Cardiac muscle cell (in vitro differentiated cells and primary cell): ENCODE data around the gene CENATAC. TPM values are rescaled to one million over a fixed set of nuclear protein-coding genes. Genes with fewer than 3 reads are reported as not detected.
"Not testable (repeated sequence)": the region's sequence is repeated elsewhere in the genome, so short reads cannot be mapped to it uniquely, and the experiment has no call there.

ENCODE experiments used
- DNase-seq, 2 donors: peaks; one replicate each; pipeline versions ENCODE4 v3.0.0 to v3.0.0-alpha.2; 2010 to 2017; ENCODE audit warnings: low read depth in 1 of 2, low spot score in 1 of 2
- H3K27ac ChIP-seq: fragments of 200-600 bp; sonication (generic); 2 replicates; pipeline ENCODE4 v1.5.1; 2016
- H3K27me3 ChIP-seq: fragments of 200-600 bp; sonication (generic); 2 replicates; pipeline ENCODE4 v1.6.0; 2016; ENCODE audit warnings: control low read depth
- H3K36me3 ChIP-seq: fragments of 200-600 bp; sonication (generic); 2 replicates; pipeline ENCODE4 v1.5.1; 2016; ENCODE audit warnings: control low read depth
- H3K4me1 ChIP-seq: fragments of 200-600 bp; sonication (generic); 2 replicates; pipeline ENCODE4 v1.8.1; 2017; ENCODE audit warnings: low read depth, mild to moderate bottlenecking, mixed run types
- H3K4me3 ChIP-seq: fragments of 200-600 bp; sonication (generic); 2 replicates; pipeline ENCODE4 v1.5.1; 2016; ENCODE audit warnings: mild to moderate bottlenecking
- H3K9me3 ChIP-seq: fragments of 200-600 bp; sonication (generic); 2 replicates; pipeline ENCODE4 v1.5.1; 2017; ENCODE audit warnings: low read depth, mild to moderate bottlenecking, control low read depth
- polyA plus RNA-seq: library from polyadenylated mRNA; unstranded; fragments of >200 nt; fragmentation: Nextera tagmentation; extraction: Ambion mirVana; gene quantifications from 2 replicates; pipeline ENCODE4 v1.2.1, GENCODE V29; 2016
- total RNA-seq: library from RNA; depleted of rRNA; stranded (reverse); fragments of >200 nt; gene quantifications from 2 replicates; pipeline ENCODE4 v1.2.3, GENCODE V29; 2016
- TF ChIP-seq, protein P1 (sequence below): IDR thresholded peaks from 2 replicates; pipeline ENCODE4 v1.5.1; 2012; ENCODE audit warnings: low read depth, mild to moderate bottlenecking, low read length

Gene CENATAC
- total and polyA plus RNA-seq, 2 experiments from 2014 or later, result 27.0 to 78.2 TPM

DNA sequence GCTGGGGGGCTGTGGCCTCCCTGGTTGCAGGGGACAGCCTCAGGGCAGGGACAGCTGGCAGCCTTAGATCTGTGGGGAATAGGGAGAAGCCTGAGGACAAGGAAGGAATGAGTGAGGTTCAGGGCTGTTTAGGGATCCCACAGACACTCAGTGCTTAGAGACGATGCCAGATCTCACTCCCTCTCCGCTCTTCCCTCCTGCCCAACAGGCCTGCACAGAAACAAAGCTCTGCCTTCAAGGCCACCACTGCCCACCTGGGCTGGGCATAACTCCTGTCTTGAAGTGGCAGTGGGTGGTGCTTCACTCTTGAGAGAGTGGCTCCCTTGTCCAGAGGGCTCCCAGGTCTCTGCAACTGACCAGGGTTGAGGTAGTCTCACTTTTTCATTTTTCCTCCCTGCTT is 13.1 kb upstream of the CENATAC start:
- no peaks in the 10 kb centered on the region for H3K9me3 ChIP-seq
- TF ChIP-seq, protein P1, sequence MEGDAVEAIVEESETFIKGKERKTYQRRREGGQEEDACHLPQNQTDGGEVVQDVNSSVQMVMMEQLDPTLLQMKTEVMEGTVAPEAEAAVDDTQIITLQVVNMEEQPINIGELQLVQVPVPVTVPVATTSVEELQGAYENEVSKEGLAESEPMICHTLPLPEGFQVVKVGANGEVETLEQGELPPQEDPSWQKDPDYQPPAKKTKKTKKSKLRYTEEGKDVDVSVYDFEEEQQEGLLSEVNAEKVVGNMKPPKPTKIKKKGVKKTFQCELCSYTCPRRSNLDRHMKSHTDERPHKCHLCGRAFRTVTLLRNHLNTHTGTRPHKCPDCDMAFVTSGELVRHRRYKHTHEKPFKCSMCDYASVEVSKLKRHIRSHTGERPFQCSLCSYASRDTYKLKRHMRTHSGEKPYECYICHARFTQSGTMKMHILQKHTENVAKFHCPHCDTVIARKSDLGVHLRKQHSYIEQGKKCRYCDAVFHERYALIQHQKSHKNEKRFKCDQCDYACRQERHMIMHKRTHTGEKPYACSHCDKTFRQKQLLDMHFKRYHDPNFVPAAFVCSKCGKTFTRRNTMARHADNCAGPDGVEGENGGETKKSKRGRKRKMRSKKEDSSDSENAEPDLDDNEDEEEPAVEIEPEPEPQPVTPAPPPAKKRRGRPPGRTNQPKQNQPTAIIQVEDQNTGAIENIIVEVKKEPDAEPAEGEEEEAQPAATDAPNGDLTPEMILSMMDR, result no peak
- no peaks in the 10 kb centered on the region for H3K36me3 ChIP-seq
- no peaks in the 10 kb centered on the region for H3K27me3 ChIP-seq
- H3K27ac ChIP-seq, result no peak overlapping the region
- H3K4me3 ChIP-seq, result no peak overlapping the region
- no peaks in the 10 kb centered on the region for H3K4me1 ChIP-seq
- DNase-seq, result no peak

- H3K4me3 ChIP-seq, result no peak overlapping the region
Observed at GRCh38 chr11:118988280-118988679, 9.7 kb upstream of the CENATAC start.

GRCh38 chr11:118991486-118992038 is 6.4 kb upstream of the CENATAC start:
- not testable (repeated sequence) for H3K36me3 ChIP-seq, H3K9me3 ChIP-seq, H3K4me1 ChIP-seq, DNase-seq, H3K27ac ChIP-seq, H3K27me3 ChIP-seq, H3K4me3 ChIP-seq

More at GRCh38 chr11:118988280-118988679, 9.7 kb upstream of the CENATAC start:
- H3K9me3 ChIP-seq, result no peaks in the 10 kb centered on the region
- H3K27ac ChIP-seq, result no peak overlapping the region
- no peaks in the 10 kb centered on the region for H3K4me1 ChIP-seq
- DNase-seq, result no peak
- no peaks in the 10 kb centered on the region for H3K27me3 ChIP-seq
- TF ChIP-seq, protein P1, result no peak
- H3K36me3 ChIP-seq, result no peaks in the 10 kb centered on the region

GRCh38 chr11:118996926-118997626 is 862 bp upstream of the CENATAC start:
- Histone ChIP-seq H3K4me3 (peak overlapping the region; percentile 59), H3K27me3 (no peaks in the 10 kb centered on the region), H3K36me3 (peaks cover 19% of the 10 kb centered on the region), H3K9me3 (no peaks in the 10 kb centered on the region), H3K4me1 (no peaks in the 10 kb centered on the region), H3K27ac (no peak overlapping the region)
- TF ChIP-seq, protein P1, result peak; percentile 17
- DNase-seq, result peak in 1 of 2 donors; percentile 29

DNA sequence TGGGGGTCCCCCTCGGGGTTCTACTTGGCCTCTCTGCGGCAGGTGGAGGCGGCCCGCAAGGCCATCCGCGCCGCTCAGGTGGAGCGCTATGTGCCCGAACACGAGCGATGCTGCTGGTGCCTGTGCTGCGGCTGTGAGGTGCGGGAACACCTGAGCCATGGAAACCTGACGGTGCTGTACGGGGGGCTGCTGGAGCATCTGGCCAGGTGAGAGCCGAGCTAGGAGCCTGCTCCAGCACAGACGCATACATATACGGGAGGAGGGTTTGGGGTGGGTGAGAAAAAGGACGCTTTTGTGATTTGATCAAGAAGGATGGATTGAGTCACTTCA is 415 bp downstream of the CENATAC start:
- no peaks in the 10 kb centered on the region for H3K4me1 ChIP-seq
- TF ChIP-seq, protein P1, result no peak
- H3K36me3 ChIP-seq, result peaks cover 19% of the 10 kb centered on the region
- no peak for DNase-seq
- no peaks in the 10 kb centered on the region for H3K9me3 ChIP-seq
- peak overlapping the region; percentile 59 for H3K4me3 ChIP-seq
- no peaks in the 10 kb centered on the region for H3K27me3 ChIP-seq
- H3K27ac ChIP-seq, result peak overlapping the region; percentile 36

GRCh38 chr11:118998822-118999221 is 884 bp downstream of the CENATAC start:
- H3K9me3 ChIP-seq, result no peaks in the 10 kb centered on the region
- H3K4me3 ChIP-seq, result peak overlapping the region; percentile 59
- TF ChIP-seq, protein P1, result no peak
- H3K27me3 ChIP-seq, result no peaks in the 10 kb centered on the region
- no peaks in the 10 kb centered on the region for H3K4me1 ChIP-seq
- DNase-seq, result peak in 1 of 2 donors; percentile 65
- no peak overlapping the region for H3K27ac ChIP-seq
- peaks cover 21% of the 10 kb centered on the region for H3K36me3 ChIP-seq
